GM21619 (cell line): ENCODE results near the gene IFNA2.
"Not testable (repeated sequence)": the region's sequence is repeated elsewhere in the genome, so short reads cannot be mapped to it uniquely, and the experiment has no call there.

Source experiments
- ATAC-seq: cut with Tn5 transposase; IDR thresholded peaks from one replicate; pipeline ENCODE4 v1.9.1; 2021; ENCODE audit not compliant: unreplicated experiment

The IFNA2 gene

DNA sequence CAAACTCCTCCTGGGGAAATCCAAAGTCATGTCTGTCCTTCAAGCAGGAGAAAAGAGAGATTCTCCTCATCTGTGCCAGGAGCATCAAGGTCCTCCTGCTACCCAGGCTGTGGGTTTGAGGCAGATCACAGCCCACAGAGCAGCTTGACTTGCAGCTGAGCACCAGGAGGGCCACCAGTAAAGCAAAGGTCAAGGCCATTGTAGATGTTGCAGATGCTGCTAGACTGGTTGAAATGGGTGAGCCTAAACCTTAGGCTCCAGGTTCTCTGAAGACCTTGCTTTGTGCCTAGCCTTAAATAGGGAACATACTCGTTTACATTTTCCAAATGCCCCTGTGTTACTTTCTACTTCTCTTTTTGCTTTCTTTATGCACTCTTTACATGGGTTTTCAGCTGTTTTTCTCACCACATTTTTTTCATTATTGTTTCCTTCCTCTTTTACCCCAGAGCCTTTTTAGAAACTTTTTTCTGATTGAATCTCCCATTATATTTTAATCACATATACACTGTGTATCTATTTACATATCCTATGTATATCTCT lies at the start of gene IFNA2:
Gene IFNA2 (minus strand): TSS at position 268 of the 540 bp plus-strand sequence. CDS start 69 bp downstream, at position 199.
- no peak for ATAC-seq

DNA sequence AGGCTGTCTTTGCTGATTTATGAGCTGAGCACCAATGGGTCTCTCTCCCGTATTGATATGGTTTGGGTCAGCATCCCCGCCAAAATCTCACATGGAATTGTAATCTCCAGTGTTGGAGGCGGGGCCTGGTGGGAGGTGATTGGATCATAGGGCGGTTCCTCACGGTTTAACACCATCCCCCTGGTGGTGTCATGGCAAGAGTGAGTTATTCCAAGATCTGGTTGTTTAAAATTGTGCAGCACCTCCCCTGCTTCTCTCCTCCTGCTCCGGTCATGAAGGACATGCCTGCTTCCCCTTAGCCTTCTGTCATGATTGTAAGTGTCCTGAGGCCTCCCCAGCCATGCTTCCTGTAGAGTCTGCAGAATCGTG lies 49.8 kb upstream of the IFNA2 start:
- ATAC-seq, result not testable (repeated sequence)

DNA sequence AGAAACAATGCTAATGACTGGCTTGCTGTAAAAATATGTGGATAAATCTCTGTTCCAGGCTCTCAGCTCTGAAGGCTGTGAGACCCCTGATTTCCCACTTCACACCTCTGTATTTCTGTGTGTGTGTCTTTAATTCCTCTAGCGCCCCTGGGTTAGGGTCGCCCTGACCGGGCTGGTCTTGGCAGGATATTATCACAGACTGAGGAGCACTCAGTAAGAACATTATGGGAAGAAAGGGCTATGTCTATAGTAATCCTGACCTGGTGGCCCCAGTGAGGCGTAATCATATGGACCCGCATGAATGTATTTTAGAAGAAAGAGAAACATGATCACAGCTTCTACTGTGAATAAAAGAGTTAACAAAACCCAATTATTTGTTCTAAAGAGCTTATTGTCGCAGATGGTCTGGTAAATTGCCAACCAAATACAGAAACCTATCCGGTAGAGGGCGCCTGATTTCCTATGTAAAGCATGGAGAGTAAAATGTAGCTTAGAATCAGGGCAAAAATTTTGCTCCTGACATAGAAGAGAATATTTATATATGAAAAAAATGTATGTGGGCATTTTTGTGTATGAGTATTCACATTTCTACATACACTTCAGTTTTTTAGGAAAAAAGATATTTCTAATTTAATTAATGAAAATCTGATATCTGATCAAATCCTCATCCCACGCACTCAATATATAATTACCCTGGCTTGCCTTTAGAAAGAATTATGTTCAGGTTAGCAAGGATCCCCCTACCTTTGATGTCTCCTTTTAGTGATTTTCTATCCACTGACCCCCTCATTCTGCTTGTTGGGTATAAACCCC lies 49.2 kb upstream of the IFNA2 start:
- ATAC-seq, result no peak

DNA sequence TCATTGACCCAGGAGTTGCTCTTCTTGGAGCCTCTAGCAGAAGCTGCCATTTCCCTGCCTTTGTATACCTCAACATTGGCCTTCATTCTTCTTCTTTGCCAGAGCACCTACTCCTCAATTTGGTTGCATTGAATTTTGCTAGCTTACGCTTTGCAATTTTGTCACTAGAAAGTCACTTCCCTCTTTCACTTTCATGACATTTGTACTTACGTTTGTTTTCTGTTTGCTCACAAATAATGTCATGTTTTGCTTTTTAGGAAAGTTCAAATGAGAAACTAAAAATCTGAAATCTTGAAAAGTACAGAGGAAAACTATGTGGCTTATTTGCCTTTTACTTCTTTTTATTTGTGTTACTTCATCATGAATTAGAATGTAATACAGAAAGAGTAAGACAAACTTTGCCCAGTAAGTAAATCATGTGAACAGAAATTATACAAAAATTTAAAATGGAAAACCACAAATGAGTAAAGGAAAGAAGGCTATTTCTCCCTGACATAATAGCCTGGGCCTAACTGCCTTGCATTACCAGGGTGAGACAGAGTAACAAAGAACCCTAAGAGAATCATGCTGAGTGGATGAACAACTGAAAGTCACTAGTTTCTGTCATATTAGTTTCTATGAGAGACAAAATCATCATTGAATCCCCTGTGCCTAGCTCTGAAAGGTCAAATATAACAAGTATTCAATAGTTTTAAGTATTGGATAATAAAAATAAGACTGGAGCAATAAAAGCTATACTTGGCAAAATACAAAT lies 47.7 kb upstream of the IFNA2 start:
- peak; percentile 60 for ATAC-seq

DNA sequence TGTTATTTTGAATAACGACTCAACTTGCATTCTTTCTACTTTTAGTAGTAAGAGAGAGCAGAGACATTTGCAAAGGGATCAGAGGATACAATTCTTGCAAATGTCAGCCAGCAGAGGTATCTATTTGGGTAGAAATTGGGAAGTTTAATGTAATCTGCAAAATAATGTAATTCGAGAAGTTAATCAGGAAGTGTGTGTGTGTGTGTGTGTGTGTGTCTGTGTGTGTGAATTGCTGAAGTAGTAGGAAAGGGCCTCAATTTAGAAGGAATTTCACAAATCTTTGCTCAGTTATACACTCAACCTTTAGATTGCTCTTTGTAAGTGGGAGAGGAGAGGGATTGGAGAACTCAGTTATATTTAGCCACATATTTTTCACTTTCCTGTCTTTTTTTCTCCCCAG lies 44.0 kb upstream of the IFNA2 start:
- no peak for ATAC-seq

DNA sequence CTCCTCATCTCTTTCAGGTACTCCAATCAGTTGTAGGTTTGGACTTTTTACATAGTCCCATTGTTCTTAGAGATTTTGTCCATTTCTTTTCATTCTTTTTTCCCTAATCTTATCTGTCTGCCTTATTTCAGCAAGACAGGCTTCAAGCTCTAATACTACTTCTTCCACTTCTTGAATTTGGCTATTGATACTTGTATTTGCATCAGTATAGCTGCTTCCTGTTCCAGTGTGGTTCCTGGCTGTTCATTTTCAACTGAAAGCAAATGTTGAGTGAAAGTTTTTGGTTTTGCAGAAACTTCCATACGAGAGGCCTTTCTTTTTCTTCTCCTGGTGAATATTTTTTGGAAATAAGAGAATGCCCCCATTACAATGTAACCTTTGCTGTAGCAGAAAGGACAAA lies 43.0 kb upstream of the IFNA2 start:
- ATAC-seq, result no peak

DNA sequence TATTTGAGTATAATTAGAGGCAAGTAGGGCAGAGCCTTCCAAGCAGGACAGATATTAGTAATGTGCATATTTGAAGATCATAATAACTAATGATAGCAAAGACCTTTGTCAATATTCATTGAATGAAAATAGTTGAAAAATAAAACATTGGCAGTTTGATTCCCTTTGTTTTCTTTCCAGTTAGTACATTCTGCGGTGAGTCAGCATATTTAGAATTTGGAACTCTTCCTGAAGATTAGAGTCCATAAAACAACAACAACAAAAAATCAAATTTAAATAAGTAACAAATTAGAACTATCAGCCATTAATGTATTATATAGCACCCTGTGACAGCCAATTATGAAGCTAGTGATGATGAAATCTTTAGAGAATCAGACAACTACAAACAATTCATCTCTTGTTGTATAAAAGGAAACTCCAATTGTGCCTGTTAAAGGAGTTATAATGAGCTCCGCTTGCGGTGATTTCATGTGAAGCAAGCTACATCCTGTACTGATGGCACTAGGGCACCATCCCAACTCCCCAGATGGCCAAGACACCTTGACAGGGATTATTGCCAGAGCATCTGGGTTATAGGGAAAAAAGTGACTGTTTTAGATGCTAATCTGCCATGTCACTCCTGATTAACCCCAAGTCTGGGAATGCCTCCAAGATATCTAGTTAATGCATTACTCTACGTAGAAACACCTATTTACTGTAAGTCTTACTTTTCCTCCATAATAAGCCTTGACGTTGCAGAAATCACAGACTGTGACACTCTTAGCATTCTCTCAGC lies 30.5 kb upstream of the IFNA2 start:
- no peak for ATAC-seq

DNA sequence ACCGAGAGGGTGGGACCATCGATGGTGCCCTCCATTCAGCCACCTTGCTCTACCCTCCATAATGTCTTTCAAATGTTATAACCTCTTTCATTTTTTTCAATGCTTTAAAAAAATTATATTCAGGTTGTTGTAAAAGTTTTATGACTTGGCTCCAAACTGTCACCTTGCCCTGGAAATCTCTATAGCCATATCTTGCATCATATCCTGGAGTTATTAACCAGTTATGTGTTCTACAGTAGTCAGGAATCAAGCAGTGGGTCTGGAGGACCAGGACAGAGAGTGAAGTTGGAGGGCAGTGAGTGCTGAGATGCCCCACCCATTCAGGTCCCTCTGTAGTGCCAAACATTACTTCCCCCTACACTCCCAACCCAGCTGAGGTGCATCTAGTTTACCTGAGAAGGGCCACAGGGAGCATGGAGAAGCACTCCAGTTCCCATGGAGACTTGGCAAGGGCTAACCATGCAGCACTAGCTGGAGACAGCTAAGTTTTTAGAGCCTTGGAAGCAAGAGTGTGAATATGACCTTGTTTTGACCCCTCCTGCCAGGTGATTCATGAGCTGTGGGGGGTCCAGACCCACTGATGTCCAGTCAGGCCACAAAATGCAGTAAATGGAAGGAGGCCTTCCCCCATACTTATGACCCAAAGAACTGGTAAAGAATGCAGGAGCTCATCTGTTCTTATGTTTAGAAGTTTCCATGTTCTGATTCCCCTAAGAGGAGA lies 29.2 kb upstream of the IFNA2 start:
- ATAC-seq, result no peak

DNA sequence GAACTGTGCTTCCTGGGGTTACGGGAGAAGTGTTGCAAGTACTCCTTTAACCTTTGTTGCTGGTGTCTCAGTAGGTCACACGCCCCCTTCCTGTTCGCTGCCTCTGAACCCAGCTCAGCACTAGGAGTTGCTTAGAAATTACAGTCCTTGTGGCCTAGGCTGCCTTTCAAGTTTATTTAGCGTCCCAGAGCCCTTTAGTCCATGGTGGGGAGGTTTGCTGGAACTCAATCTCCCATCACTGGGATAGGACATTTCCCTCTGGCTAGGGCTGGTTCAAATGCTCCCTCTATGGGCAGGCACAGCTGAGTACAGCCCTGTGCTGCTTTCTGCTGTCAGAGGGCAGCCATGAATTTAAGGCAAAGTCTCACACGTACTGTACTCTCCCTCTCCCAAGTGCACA lies 28.4 kb upstream of the IFNA2 start:
- ATAC-seq, result no peak

DNA sequence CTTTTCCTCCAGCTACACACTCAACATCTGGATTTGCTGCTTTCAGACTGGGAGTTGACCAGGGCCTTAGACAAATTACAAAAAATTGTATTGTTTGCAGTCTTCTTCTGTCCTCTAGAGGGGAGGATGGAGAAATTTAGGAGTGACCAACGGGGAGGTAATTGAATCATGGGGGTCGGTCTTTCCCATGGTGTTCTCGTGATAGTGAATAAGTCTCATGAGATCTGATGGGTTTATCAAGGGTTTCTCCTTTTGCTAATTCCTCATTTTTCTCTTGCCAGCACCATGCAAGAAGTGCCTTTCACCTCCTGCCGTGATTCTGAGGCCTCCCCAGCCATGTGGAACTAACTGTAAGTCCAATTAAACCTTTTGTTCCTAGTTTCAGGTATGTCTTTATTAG lies 28.0 kb upstream of the IFNA2 start:
- no peak for ATAC-seq

DNA sequence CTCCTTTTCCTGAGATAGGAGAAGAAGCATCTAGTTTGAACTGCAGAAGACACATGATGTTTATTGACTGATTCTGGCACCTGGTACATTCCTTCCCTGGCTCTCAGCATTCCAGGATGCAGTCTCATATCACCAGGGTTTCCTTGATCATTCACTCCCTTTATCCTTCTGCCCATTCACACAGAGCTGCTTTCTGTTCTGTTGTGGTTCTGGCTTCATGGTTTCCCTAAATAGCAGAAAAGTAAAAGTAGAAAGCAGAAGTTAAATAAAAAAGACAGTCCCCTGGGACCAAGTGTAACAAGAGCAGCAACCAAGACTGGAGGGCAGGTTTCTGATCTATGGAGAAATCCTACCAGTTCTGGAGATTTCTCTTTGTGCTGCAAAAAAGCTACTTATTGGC lies 26.9 kb upstream of the IFNA2 start:
- ATAC-seq, result no peak

DNA sequence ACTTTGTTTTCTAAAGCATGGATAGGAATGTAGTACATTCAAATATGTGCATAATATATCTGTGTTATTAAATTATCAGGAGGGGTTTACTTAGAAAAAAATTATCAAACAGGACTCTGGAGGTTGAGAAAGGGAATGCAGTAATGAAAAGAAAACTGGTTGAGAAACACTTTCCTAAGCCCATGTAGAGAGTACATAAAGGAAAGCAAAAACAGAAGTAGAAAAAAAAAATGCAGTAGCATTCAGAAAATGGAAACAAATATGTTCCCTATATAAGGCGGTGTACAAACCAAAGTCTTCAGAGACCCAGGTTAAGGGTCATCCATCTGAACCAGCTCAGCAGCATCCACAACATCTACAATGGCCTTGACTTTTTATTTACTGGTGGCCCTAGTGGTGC lies 23.6 kb upstream of the IFNA2 start, which contains the start of gene IFNA8:
Gene IFNA8 (plus strand): TSS at position 301 of the 400 bp plus-strand sequence. CDS start 60 bp downstream, at position 361.
- ATAC-seq, result no peak

DNA sequence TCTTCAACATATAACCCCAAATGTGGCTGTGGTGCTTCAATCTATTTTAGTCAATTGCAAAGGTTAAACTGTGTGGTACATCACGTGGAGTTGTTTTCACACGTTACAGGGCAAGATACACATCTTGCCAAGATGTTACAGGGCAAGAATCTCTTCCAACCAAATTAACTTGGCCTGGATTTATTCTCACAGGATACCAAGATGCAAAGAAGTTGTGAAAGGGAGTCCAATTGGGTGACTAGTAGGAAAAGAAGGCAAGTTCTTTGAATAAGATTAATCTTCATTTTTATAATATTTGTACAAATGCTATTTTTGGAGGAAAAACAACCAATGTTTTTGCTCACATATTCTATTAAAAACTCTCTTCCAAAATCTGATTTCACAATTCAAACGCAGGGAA lies 18.9 kb upstream of the IFNA2 start:
- no peak for ATAC-seq

DNA sequence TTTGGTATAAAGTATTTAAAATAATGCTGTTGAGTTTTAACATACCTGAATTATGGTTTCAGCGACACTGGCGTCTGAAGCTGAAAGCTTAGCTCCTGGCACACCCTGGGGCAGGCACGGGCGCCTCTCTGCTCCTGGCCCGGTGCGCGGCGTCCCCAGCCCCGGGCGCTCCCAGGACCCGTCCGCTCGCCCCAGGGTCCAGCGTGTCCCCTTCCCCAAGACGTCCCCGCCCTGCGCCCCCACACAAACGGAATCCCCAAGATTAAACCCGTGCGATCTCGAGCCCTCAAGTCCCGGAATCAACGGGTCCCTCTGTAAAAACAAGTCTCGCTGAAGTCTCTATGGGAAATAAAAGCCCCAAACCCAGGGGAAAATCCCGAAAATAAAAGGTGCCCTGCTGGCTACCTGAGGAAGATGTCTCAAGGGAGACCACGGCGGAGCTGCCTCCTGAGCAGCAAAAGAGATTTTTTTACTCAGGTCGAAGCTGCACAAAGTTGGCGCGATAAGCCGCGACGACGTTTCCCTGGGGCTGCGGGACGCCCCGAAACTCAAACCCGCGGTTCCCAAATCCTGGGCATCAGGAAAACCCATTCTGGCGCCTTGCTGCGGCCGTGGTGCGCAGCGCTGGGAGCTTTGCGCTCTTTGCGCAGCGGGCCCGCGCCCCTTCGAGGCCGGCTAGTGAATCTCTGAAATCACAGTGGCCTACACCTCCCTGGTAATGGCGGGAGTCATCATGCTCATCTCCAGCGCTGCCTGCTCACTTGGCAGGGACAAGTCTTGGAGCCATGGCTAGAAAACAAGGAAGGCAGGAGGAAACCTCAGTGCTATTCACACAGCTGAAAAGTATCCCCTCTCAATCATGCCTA lies 17.4 kb upstream of the IFNA2 start:
- peak; percentile 52 for ATAC-seq

DNA sequence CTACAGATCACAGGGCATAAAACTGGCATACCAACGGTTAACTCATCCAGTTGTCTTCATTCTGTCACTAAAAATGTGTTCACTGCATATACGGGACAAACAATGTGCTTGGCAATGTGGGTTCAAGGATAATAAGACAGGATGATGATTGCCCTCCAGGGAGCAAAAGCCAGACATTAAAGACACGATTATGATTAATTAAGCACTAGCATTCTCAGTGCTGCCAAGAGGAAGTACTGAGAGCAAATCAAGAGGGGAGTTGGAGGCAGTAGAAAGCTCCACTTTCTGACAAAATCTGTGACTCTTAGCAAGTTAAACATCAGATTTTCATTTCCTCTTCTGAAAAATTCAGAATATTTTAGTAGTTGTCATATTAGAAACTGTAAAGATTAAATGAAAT lies 14.8 kb upstream of the IFNA2 start:
- ATAC-seq, result no peak

DNA sequence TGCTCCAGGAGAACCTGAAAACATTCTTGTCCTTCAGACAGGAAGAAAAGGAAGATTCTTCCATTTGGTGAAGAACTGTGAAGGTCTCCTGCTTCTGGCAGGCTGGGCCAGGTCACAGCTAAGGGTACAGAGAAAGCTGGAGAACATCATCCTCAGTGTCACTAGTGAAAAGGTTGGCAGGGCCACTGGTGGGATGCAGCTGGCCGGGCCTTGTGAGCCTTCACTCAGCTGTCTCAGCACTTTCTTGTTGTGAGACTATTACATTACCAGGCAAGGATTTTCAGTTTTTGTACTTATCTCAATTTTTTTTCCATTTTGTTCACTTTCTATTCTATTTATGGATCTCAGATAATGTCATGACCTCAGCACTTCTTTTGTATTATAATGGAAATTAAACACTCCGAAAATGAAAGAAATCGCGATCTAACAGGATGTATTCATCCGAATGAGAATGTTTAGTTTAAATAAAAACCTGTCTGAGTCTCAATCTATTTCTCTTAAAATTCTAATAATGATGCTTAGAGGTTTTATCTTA lies 13.8 kb upstream of the IFNA2 start:
- no peak for ATAC-seq

DNA sequence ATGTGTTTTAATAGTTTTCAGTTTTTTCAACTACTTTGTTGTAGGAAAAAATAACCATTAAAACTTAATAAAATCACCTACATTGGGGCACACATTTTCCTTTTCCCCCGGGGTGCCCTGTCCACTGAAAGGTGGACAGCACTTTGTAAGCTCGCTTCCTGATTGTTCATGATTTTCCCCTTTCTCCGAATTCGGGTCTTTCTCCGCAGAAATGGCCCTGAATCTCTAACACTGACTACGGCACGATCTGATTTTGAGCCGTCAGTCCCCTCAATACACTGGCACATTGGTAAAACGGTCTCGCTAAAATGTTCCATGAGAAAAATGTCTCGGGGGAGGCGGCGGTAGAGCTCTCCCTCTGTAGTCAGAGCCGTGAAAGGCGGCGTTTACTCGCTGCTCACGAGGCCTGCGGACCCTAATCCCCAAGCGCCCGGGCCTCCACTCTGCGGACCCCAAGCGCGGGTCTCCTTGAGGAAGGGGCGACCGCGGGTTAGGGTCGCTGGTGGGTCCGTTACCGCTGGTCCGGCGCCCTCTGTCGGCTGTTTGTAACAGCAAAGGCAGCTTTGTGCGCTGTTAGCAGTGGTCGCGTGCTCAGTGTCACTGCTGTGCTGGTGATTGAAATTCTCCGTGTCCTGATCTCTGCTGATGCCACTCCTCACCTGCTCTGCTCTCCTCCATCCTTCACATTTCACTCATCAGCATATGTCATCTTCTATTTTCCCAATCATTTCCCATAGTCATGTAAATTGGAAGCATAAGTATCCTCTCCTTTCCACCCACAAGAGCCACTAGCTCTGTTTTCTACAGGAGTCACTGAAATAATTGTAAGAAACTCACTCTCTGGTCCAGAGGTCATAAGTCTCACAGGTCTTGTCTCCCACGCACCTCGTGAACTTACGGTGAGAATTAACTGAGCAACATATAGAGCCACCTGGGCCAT lies 10.8 kb upstream of the IFNA2 start:
- ATAC-seq, result peak; percentile 57

DNA sequence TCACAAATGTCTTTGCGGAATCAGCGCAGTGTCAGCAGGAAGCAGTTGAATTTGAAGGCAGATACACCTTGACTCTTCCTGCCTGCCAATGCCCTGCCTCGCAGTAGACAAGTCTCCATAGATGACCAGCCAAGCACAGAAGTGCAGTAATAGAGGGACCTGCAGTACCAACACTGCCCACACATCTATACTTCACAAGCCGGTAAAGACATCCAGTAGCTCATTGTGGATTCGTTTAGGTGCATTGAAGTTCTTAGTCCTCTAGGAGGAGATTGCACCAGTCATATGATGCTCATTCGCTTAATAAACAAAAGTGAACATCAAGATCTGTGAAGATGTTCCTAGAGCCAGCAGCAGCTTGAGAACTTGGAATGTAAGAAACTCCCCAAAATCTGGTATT lies 7.1 kb upstream of the IFNA2 start:
- ATAC-seq, result peak; percentile 83
